Loucy (cell line): ENCODE data around the gene CYP2F1.
A peak's percentile ranks its signal among the peaks of the same experiment; 100 is the strongest.

Source experiments
- H2AFZ ChIP-seq: fragments of 200-600 bp; sonication (generic); 2 replicates; pipeline ENCODE4 v1.6.0; 2016; ENCODE audit warnings: antibody characterized with exemption, mild to moderate bottlenecking, low read length, moderate library complexity
- H3F3A ChIP-seq: fragments of 200-600 bp; 2 replicates; pipeline ENCODE4 v1.6.0; 2016; ENCODE audit warnings: antibody characterized with exemption, low read depth, mild to moderate bottlenecking
- H3K27me3 ChIP-seq: fragments of 200-600 bp; sonication (generic); 2 replicates; pipeline ENCODE4 v1.6.1; 2014; ENCODE audit warnings: low read length, mild to moderate bottlenecking; ENCODE audit not compliant: insufficient read depth, poor library complexity, severe bottlenecking
- H3K36me3 ChIP-seq: fragments of 200-600 bp; sonication (generic); 2 replicates; pipeline ENCODE4 v1.6.1; 2016; ENCODE audit warnings: low read length; ENCODE audit not compliant: insufficient read depth
- H3K4me1 ChIP-seq: fragments of 200-600 bp; sonication (generic); 2 replicates; pipeline ENCODE4 v1.5.1; 2014; ENCODE audit warnings: low read length, mild to moderate bottlenecking; ENCODE audit not compliant: insufficient read depth, poor library complexity, severe bottlenecking
- H3K4me2 ChIP-seq: fragments of 200-600 bp; sonication (generic); 2 replicates; pipeline ENCODE4 v1.6.0; 2014; ENCODE audit warnings: antibody characterized with exemption, low read length, low read depth, mild to moderate bottlenecking; ENCODE audit not compliant: poor library complexity, severe bottlenecking
- H3K4me3 ChIP-seq: fragments of 200-600 bp; sonication (generic); 2 replicates; pipeline ENCODE4 v1.5.1; 2014; ENCODE audit warnings: low read length, mild to moderate bottlenecking, mixed read lengths; ENCODE audit not compliant: poor library complexity, severe bottlenecking
- H3K79me2 ChIP-seq: fragments of 200-600 bp; sonication (generic); 2 replicates; pipeline ENCODE4 v1.6.1; 2014; ENCODE audit warnings: low read length; ENCODE audit not compliant: insufficient read depth
- H3K9ac ChIP-seq: fragments of 200-600 bp; sonication (generic); 2 replicates; pipeline ENCODE4 v1.6.0; 2014; ENCODE audit warnings: mild to moderate bottlenecking, low read depth, low read length, moderate library complexity; ENCODE audit not compliant: poor library complexity, severe bottlenecking
- H3K9me2 ChIP-seq: fragments of 200-600 bp; sonication (generic); replicated peaks from 2 replicates; pipeline ENCODE4 v1.6.1; 2016; ENCODE audit warnings: low read depth, low read length, mixed read lengths
- H3K9me3 ChIP-seq: fragments of 200-600 bp; sonication (generic); 2 replicates; pipeline ENCODE4 v1.6.1; 2014; ENCODE audit warnings: mild to moderate bottlenecking, antibody characterized with exemption, low read length, low read depth; ENCODE audit not compliant: insufficient read depth
- H4K20me1 ChIP-seq: fragments of 200-600 bp; sonication (generic); 2 replicates; pipeline ENCODE4 v1.6.0; 2014; ENCODE audit warnings: antibody characterized with exemption, low read length, mild to moderate bottlenecking; ENCODE audit not compliant: insufficient read depth, poor library complexity, severe bottlenecking
- CTCF ChIP-seq: fragments of 200-600 bp; sonication (generic); conservative IDR thresholded peaks from 2 replicates; pipeline ENCODE4 v1.5.1; 2014; ENCODE audit warnings: mild to moderate bottlenecking, antibody characterized with exemption, low read length
- EZH2phosphoT487 ChIP-seq: fragments of 200-600 bp; IDR thresholded peaks from 2 replicates; pipeline ENCODE4 v1.6.1; 2018; ENCODE audit warnings: antibody characterized with exemption, mild to moderate bottlenecking, moderate library complexity, borderline replicate concordance

The CYP2F1 gene

GRCh38 chr19:41161903-41162302 lies 47.7 kb downstream of the CYP2F1 start:
- H3K4me2 ChIP-seq: no peak overlapping the region
- no peak overlapping the region for H2AFZ ChIP-seq
- no peaks in the 10 kb centered on the region for H3K9me2 ChIP-seq
- TF ChIP-seq EZH2phosphoT487 (no peak), CTCF (peak; percentile 33; the same call in 1 of the 2 replicates)
- H4K20me1 ChIP-seq: no peaks in the 10 kb centered on the region
- no peaks in the 10 kb centered on the region for H3K79me2 ChIP-seq
- no peak overlapping the region for H3K9ac ChIP-seq
- no peak overlapping the region for H3K4me3 ChIP-seq
- H3K4me1 ChIP-seq: no peaks in the 10 kb centered on the region
- H3K27me3 ChIP-seq: no peaks in the 10 kb centered on the region
- H3K36me3 ChIP-seq: no peaks in the 10 kb centered on the region
- no peaks in the 10 kb centered on the region for H3F3A ChIP-seq
- H3K9me3 ChIP-seq: no peaks in the 10 kb centered on the region

DNA sequence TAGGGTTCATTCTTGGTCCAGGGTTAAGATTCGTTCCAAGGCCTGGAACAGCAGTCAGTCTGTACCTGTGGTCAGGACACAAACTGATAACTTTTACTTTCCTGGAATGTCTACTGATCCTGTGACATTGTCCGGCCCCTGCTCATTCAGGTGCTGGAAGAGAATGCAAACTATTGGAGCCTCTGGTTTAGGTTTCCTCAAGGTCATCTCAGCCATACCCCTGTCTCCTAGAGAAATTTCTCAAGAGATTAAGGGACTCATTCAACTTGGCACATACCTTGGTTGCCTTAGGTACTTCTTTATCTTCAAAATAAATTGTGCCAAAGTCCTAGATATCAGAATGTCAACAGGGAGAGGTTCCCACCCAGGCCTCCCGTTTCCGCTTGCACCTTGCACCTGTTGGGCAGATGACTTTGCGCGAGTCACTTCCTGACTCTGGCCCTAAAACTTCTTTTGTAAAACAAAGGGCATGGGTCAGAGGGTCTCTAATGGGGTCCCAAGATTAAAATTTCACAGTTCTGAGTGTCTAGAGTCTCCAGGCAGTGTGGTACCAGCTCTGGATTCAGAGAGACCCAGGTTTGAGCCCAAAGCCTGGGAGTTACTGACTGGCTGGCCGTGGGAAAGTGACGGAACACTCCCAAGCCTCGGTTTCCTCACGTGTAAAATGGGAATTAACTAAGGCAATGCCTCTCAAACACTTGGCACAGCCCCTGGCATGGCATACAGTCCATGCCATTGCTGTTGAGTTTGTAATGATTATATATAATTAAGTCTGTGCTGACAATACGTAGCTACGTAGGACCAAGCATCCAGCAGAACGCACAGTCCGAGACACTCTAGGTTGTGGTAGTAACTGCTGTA lies 52.9 kb downstream of the CYP2F1 start:
- no peak overlapping the region for H3K9ac ChIP-seq
- H3K4me3 ChIP-seq: no peak overlapping the region
- no peaks in the 10 kb centered on the region for H3K27me3 ChIP-seq
- H2AFZ ChIP-seq: no peak overlapping the region
- H3K4me2 ChIP-seq: no peak overlapping the region
- no peaks in the 10 kb centered on the region for H3K36me3 ChIP-seq
- H3K79me2 ChIP-seq: no peaks in the 10 kb centered on the region
- H4K20me1 ChIP-seq: no peaks in the 10 kb centered on the region
- H3K9me2 ChIP-seq: no peaks in the 10 kb centered on the region
- TF ChIP-seq EZH2phosphoT487 (no peak), CTCF (no peak)
- no peaks in the 10 kb centered on the region for H3K9me3 ChIP-seq
- H3F3A ChIP-seq: no peaks in the 10 kb centered on the region
- H3K4me1 ChIP-seq: no peaks in the 10 kb centered on the region

- no peaks in the 10 kb centered on the region for H4K20me1 ChIP-seq
- H2AFZ ChIP-seq: no peak overlapping the region
- H3K4me3 ChIP-seq: no peak overlapping the region
- TF ChIP-seq CTCF: peak; percentile 17; the same call in 1 of the 2 replicates
- TF ChIP-seq EZH2phosphoT487: no peak
- no peaks in the 10 kb centered on the region for H3K4me1 ChIP-seq
- H3K9me3 ChIP-seq: no peaks in the 10 kb centered on the region
- H3K9me2 ChIP-seq: no peaks in the 10 kb centered on the region
- no peak overlapping the region for H3K4me2 ChIP-seq
- H3K36me3 ChIP-seq: no peaks in the 10 kb centered on the region
- no peaks in the 10 kb centered on the region for H3K27me3 ChIP-seq
- H3K79me2 ChIP-seq: no peaks in the 10 kb centered on the region
- no peak overlapping the region for H3K9ac ChIP-seq
- no peaks in the 10 kb centered on the region for H3F3A ChIP-seq
Measured at GRCh38 chr19:41172297-41173164, 58.3 kb downstream of the CYP2F1 start.
